ENCODE data around the gene AIFM2. TPM values are rescaled to one million over a fixed set of nuclear protein-coding genes. Genes with fewer than 3 reads are reported as not detected.
"Not testable (repeated sequence)": the region's sequence is repeated elsewhere in the genome, so short reads cannot be mapped to it uniquely, and the experiment has no call there.

AIFM2 gene
- total RNA-seq, 2 donors from 2014 or later = 13.0 to 19.9 TPM

- no peaks in the 10 kb centered on the region for H3K9me3 Mint-ChIP-seq
- no peaks in the 10 kb centered on the region for H3K27me3 Mint-ChIP-seq
- H3K4me1 Mint-ChIP-seq (ENCODE audit: low read depth in 2 of 2) = peaks cover 0 to 3% of the 10 kb centered on the region in 2 donors
- ATAC-seq (peak in 1 of 2 donors; percentile 53), DNase-seq (ENCODE audit: low spot score) (no peak)
- H3K27ac Mint-ChIP-seq = peak overlapping the region in 1 of 2 donors; percentile 39
- H3K4me3 Mint-ChIP-seq = no peak overlapping the region
- H3K36me3 Mint-ChIP-seq = no peaks in the 10 kb centered on the region
Observed at GRCh38 chr10:70106958-70107791, 25.4 kb downstream of the AIFM2 start.

DNA sequence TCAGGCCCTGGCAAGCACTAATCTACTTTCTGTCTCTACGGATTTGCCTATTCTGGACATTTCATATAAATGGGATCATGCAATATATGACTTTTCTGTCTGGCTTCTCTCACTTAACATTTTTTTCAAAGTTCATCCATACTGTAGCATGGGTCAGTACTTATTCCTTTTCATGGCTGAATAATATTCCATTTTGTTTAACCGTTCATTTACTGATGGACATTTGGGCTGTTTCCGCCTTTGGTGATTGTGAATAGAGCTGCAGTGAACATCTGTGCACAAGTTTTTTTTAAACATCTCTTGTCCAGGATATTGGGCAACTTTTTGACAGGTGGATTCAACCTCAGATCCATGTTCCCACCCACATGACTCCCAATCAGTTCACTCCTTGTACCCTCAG is 31.0 kb downstream of the AIFM2 start:
- Mint-ChIP-seq H3K36me3 (no peaks in the 10 kb centered on the region), H3K9me3 (no peaks in the 10 kb centered on the region), H3K27ac (no peak overlapping the region), H3K4me3 (no peak overlapping the region), H3K4me1 (ENCODE audit: low read depth in 2 of 2) (no peaks in the 10 kb centered on the region), H3K27me3 (no peaks in the 10 kb centered on the region)
- DNase-seq (ENCODE audit: low spot score) (no peak), ATAC-seq (no peak)

DNA sequence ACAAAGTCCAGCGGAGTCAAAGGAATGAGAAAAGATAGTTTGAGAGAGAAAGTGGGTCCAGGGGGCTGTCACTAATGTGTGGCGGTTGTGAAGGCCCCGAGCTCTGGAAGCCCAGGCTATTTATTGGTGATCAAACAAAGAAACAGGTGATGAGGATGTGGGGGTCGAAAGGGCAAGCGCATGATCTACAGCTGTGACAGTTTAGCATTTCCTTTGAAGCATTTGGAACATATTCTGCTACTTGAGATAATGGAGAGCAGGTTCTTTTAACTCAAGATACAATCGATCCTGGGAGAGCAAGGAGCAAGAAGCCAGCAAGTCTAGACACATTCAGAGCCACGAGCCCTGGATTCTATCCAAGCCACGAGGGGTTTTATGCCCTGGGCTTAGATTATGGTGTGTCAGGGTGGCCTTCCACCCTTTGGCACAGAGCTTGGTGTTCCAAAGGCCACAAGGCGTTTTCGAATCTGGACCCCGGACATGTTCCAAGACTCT is 31.5 kb downstream of the AIFM2 start:
- H3K36me3 Mint-ChIP-seq; H3K9me3 Mint-ChIP-seq; H3K27ac Mint-ChIP-seq; ATAC-seq; DNase-seq (ENCODE audit: low spot score); H3K4me1 Mint-ChIP-seq (ENCODE audit: low read depth in 2 of 2); H3K27me3 Mint-ChIP-seq; H3K4me3 Mint-ChIP-seq: not testable (repeated sequence)

- Mint-ChIP-seq H3K27ac (no peak overlapping the region), H3K9me3 (no peaks in the 10 kb centered on the region), H3K4me1 (ENCODE audit: low read depth in 2 of 2) (peaks cover 18 to 22% of the 10 kb centered on the region in 2 donors), H3K27me3 (no peaks in the 10 kb centered on the region), H3K4me3 (no peak overlapping the region), H3K36me3 (no peaks in the 10 kb centered on the region)
- no peak for ATAC-seq
- DNase-seq (ENCODE audit: low spot score) = no peak
Observed at GRCh38 chr10:70098271-70098670, 34.4 kb downstream of the AIFM2 start.

- Mint-ChIP-seq H3K27me3 (no peaks in the 10 kb centered on the region), H3K9me3 (no peaks in the 10 kb centered on the region), H3K36me3 (no peaks in the 10 kb centered on the region), H3K4me1 (ENCODE audit: low read depth in 2 of 2) (peaks cover 26% of the 10 kb centered on the region in 2 donors), H3K4me3 (no peak overlapping the region), H3K27ac (no peak overlapping the region)
- ATAC-seq (no peak), DNase-seq (ENCODE audit: low spot score) (no peak)
Observed at GRCh38 chr10:70097459-70097858, 35.2 kb downstream of the AIFM2 start.

DNA sequence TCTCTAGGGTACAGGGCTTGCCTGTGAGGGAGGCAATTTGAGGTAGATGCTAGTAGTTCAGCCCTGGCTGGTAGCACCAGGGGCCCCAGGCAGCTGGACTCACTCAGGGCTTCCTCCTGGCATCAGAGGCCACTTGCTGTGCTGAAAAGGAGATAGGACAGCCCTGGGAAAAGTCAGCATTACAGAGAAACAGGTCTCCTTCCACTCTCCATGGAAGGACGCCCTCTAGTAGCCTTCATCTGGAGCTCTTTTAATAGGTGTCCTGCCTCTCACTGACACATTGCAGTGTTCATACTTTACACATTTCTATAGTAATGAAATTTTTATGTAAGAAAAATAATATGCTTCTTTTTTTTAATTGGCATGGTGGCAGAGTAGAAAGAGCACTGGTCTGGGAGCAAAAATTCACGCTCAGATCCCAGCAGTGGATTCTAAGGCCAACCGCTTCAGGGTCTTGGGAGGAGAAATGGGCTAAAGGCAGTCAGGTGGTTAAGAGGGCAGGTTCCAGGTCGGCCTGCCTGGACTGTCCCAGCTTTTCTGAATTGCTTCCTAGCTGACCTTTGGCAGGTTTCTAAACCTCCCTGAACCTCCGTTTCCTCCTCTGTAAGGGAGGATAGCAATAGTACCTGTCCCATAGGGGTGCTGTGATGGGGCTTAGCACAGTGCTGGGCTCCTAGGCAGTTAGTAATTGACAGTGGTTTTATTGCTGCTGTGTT is 35.8 kb downstream of the AIFM2 start:
- Mint-ChIP-seq H3K36me3 (no peaks in the 10 kb centered on the region), H3K9me3 (no peaks in the 10 kb centered on the region), H3K27me3 (no peaks in the 10 kb centered on the region), H3K4me1 (ENCODE audit: low read depth in 2 of 2) (peaks cover 32% of the 10 kb centered on the region in 2 donors), H3K4me3 (no peak overlapping the region), H3K27ac (no peak overlapping the region)
- DNase-seq (ENCODE audit: low spot score) = no peak
- no peak for ATAC-seq

DNA sequence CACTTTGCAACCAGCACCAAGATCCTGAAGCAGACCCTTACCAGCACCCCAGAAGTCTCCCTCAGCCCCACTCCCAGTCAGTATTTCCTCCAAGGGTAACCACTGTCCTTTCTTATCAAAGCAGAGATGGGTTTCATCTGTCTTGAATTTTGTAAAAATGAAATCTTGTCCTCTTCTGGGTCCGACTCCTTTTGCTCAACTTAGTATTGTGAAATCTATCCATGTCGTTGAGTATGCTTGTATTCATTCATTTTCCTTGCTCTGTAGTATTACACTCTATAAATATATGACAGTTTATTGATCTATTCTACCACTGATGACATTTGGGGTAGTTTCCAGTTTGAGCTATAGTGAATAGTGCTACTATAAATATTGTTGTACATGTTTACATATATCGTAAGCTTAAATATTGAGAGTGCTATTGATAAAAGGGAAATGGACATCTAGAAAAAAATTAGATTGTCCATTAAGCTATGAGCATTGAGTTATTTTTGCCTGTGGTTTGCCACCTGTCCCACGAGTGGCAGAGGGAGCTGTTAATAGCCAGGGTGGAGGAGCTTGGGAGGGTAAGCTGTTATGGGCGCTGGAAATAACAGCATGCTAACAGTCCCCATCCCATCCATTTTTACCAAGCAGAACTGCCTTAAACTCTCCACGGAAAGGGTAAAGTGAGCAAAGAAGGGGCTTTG is 36.5 kb downstream of the AIFM2 start:
- ATAC-seq (no peak), DNase-seq (ENCODE audit: low spot score) (no peak)
- Mint-ChIP-seq H3K27ac (no peak overlapping the region), H3K27me3 (no peaks in the 10 kb centered on the region), H3K9me3 (no peaks in the 10 kb centered on the region), H3K36me3 (no peaks in the 10 kb centered on the region), H3K4me3 (no peak overlapping the region), H3K4me1 (ENCODE audit: low read depth in 2 of 2) (peaks cover 36 to 37% of the 10 kb centered on the region in 2 donors)

DNA sequence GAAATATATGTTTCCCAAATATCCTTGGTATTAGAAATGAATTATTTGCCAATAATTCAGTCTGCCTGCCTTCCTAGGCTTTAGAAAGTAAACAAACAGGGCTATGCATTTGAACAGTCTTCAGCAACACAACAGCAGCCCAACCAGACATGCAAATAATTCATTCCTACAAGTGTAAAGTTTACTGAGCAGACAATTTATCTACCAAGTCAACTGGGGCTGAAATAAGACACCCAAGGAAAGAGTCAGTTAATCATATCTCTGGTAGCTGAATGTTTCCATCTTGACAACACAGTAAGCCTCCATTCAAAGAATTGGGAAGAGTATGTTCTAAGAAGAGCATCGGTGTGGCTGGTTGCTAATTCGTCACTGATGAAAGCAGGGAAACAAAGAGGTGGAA is 38.4 kb downstream of the AIFM2 start:
- H3K27me3 Mint-ChIP-seq = no peaks in the 10 kb centered on the region
- ATAC-seq (no peak), DNase-seq (ENCODE audit: low spot score) (no peak)
- peak overlapping the region; percentile 8 for H3K4me3 Mint-ChIP-seq
- no peak overlapping the region for H3K27ac Mint-ChIP-seq
- H3K4me1 Mint-ChIP-seq (ENCODE audit: low read depth in 2 of 2) = peaks cover 36 to 37% of the 10 kb centered on the region in 2 donors
- no peaks in the 10 kb centered on the region for H3K9me3 Mint-ChIP-seq
- H3K36me3 Mint-ChIP-seq = no peaks in the 10 kb centered on the region

DNA sequence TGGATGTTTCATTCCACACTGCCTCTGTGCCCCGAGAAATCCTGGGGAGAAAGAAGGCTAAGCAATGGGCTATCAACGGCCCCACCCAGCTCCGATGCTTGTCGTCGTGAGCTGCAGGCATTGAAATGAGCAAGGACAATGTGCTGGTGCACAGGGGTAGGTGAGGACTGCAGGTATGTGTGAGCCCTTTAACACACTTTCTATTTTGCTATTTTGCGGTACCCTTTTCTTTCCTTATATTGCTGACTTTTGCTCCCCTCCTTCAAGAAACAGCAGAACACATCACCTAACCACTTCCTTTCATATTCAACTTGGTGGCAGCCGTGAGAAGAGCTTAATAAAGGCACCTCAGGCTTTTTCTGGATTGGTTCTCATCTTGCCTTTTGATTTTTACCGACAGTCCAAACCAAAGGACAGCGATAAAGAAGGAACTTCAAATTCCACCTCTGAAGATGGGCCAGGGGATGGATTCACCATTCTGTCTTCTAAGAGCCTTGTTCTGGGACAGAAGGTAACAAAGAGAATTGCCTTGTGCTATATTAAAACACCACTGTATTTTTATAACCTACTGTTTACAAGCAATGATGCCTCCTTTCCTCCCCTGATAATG is 39.2 kb downstream of the AIFM2 start:
- H3K27ac Mint-ChIP-seq = peak overlapping the region; percentile 88 to 96
- H3K36me3 Mint-ChIP-seq = no peaks in the 10 kb centered on the region
- H3K9me3 Mint-ChIP-seq = no peaks in the 10 kb centered on the region
- ATAC-seq (peak; percentile 64 to 73), DNase-seq (ENCODE audit: low spot score) (no peak)
- no peaks in the 10 kb centered on the region for H3K27me3 Mint-ChIP-seq
- peak overlapping the region; percentile 66 for H3K4me3 Mint-ChIP-seq
- H3K4me1 Mint-ChIP-seq (ENCODE audit: low read depth in 2 of 2) = peaks cover 36 to 37% of the 10 kb centered on the region in 2 donors

DNA sequence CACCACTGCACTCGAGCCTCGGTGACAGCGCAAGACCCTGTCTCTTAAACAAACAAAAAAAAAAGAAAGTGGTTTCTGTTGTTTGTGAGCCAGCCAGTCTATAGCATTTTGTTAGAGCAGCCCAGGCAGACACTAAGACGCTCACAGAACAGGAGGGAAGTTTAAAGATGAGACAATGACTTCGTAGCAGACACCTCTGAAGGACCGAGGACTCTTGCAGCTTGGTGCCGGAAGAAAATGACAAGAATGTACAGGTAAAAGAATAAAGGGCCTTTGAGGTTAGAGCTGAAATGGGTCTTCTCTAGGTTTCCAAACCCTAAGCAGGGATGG is 40.3 kb downstream of the AIFM2 start:
- no peaks in the 10 kb centered on the region for H3K9me3 Mint-ChIP-seq
- ATAC-seq (no peak), DNase-seq (ENCODE audit: low spot score) (no peak)
- H3K27me3 Mint-ChIP-seq = no peaks in the 10 kb centered on the region
- H3K27ac Mint-ChIP-seq = peak overlapping the region; percentile 88 to 96
- H3K4me1 Mint-ChIP-seq (ENCODE audit: low read depth in 2 of 2) = peaks cover 36 to 37% of the 10 kb centered on the region in 2 donors
- H3K4me3 Mint-ChIP-seq = peak overlapping the region; percentile 66
- no peaks in the 10 kb centered on the region for H3K36me3 Mint-ChIP-seq

DNA sequence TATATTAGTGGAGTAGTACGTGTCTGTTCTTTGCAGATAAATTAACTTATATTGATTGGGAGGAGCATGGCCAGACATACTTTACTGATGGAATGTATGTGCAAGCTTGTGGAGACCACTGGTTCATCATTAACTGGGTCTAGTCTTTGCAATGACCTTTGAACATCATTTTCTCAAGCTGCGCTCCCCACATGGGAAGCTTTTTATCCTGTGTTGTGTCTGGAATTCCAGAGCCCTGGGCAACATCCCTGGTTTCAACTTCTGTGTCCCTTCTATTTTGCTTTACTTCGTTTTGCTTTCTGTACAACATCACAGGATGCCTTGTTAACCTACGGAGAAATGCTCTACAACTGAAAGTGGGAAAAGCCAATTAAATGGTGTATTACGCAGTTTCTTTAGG is 41.7 kb downstream of the AIFM2 start:
- H3K27me3 Mint-ChIP-seq = no peaks in the 10 kb centered on the region
- peaks cover 29 to 33% of the 10 kb centered on the region in 2 donors for H3K4me1 Mint-ChIP-seq (ENCODE audit: low read depth in 2 of 2)
- H3K4me3 Mint-ChIP-seq = no peak overlapping the region
- no peaks in the 10 kb centered on the region for H3K36me3 Mint-ChIP-seq
- DNase-seq (ENCODE audit: low spot score) (no peak), ATAC-seq (no peak)
- no peak overlapping the region for H3K27ac Mint-ChIP-seq
- no peaks in the 10 kb centered on the region for H3K9me3 Mint-ChIP-seq

DNA sequence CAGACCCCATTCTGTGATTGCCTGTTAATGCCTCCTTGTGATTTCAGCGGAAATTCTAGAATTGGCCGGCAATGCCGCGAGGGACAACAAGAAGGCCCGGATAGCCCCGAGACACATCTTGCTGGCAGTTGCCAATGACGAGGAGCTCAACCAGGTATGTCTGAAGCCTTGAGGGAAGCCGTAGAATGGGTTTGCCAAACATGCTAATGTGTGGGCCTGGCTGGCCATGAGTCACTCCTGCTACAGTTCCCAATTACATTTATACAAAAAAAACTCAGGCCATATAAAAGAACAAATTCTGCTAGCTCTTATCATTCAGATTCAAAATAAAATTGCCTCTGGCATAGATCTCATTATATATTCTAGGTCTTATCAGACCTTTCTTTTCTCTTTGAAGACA is 42.6 kb downstream of the AIFM2 start:
- no peaks in the 10 kb centered on the region for H3K9me3 Mint-ChIP-seq
- no peaks in the 10 kb centered on the region for H3K27me3 Mint-ChIP-seq
- H3K36me3 Mint-ChIP-seq = no peaks in the 10 kb centered on the region
- peaks cover 27 to 33% of the 10 kb centered on the region in 2 donors for H3K4me1 Mint-ChIP-seq (ENCODE audit: low read depth in 2 of 2)
- H3K4me3 Mint-ChIP-seq = no peak overlapping the region
- no peak overlapping the region for H3K27ac Mint-ChIP-seq
- ATAC-seq (no peak), DNase-seq (ENCODE audit: low spot score) (no peak)

GRCh38 chr10:70088308-70088698 is 44.3 kb downstream of the AIFM2 start:
- Mint-ChIP-seq H3K36me3 (no peaks in the 10 kb centered on the region), H3K27ac (no peak overlapping the region), H3K27me3 (no peaks in the 10 kb centered on the region), H3K4me3 (no peak overlapping the region), H3K9me3 (no peaks in the 10 kb centered on the region), H3K4me1 (ENCODE audit: low read depth in 2 of 2) (peaks cover 14 to 19% of the 10 kb centered on the region in 2 donors)
- no peak for DNase-seq (ENCODE audit: low spot score)
- no peak for ATAC-seq

Data from natural killer cell treated with Interleukin-12 subunit alpha and Interleukin-12 subunit beta and Interleukin-15 and Interleukin-18, amount 100 ng/mL, for 72 hours (primary cell).